GM18511 (cell line): ENCODE measurements around the gene GNAL.

Source experiments
- ATAC-seq: cut with Tn5 transposase; IDR thresholded peaks from one replicate; pipeline ENCODE4 v1.9.1; 2021; ENCODE audit warnings: mild to moderate bottlenecking, moderate library complexity; ENCODE audit not compliant: unreplicated experiment

GNAL gene

GRCh38 chr18:11759456-11759855 lies 70.4 kb downstream of the GNAL start:
- no peak for ATAC-seq

- no peak for ATAC-seq
These were observed 71.6 kb downstream of the GNAL start for GRCh38 chr18:11760498-11761167.

- no peak for ATAC-seq
These were observed 72.5 kb downstream of the GNAL start for GRCh38 chr18:11761553-11761952.

GRCh38 chr18:11762429-11762828 lies 73.4 kb downstream of the GNAL start:
- ATAC-seq = no peak

GRCh38 chr18:11767329-11767728 lies 78.3 kb downstream of the GNAL start:
- ATAC-seq = no peak

GRCh38 chr18:11767935-11768334 lies 78.9 kb downstream of the GNAL start:
- no peak for ATAC-seq

GRCh38 chr18:11775436-11776174 lies 86.5 kb downstream of the GNAL start:
- ATAC-seq = no peak

- no peak for ATAC-seq
These were observed 91.0 kb downstream of the GNAL start for GRCh38 chr18:11780042-11780441.

GRCh38 chr18:11783716-11784331 lies 94.8 kb downstream of the GNAL start:
- no peak for ATAC-seq

- no peak for ATAC-seq
These were observed 95.7 kb downstream of the GNAL start for GRCh38 chr18:11784674-11785304.

GRCh38 chr18:11785444-11786055 lies 96.5 kb downstream of the GNAL start:
- ATAC-seq = no peak

- ATAC-seq = no peak
These were observed 100.8 kb downstream of the GNAL start for GRCh38 chr18:11789716-11790510.

- no peak for ATAC-seq
These were observed 102.1 kb downstream of the GNAL start for GRCh38 chr18:11791131-11791530.

GRCh38 chr18:11792632-11793031 lies 103.6 kb downstream of the GNAL start:
- no peak for ATAC-seq

- ATAC-seq = no peak
These were observed 105.1 kb downstream of the GNAL start for GRCh38 chr18:11794195-11794594.

GRCh38 chr18:11795916-11796315 lies 106.9 kb downstream of the GNAL start:
- ATAC-seq = no peak

- no peak for ATAC-seq
These were observed 109.2 kb downstream of the GNAL start for GRCh38 chr18:11798271-11798670.

- no peak for ATAC-seq
These were observed 110.0 kb downstream of the GNAL start for GRCh38 chr18:11799066-11799465.

GRCh38 chr18:11800566-11801334 lies 111.7 kb downstream of the GNAL start:
- no peak for ATAC-seq

- no peak for ATAC-seq
These were observed 112.5 kb downstream of the GNAL start for GRCh38 chr18:11801573-11801972.
